Measurements from ENCODE around the gene TEK.

Gene TEK

GRCh38 chr9:27260789-27261516 lies 151.9 kb downstream of the TEK start:
- TF ChIP-seq FOXM1 (IDR thresholded peaks at IDR 0.05; ENCODE audit: borderline replicate concordance, low read depth) (no peak), USF1 (IDR thresholded peaks at IDR 0.05) (no peak), NFIC (IDR thresholded peaks at IDR 0.05) (no peak), CEBPB (IDR thresholded peaks at IDR 0.05) (no peak), MAX (IDR thresholded peaks at IDR 0.05) (no peak), YY1 (IDR thresholded peaks at IDR 0.05; ENCODE audit: low read depth) (no peak), ZBTB7A (IDR thresholded peaks at IDR 0.05; ENCODE audit: low read depth) (no peak), TCF12 (IDR thresholded peaks at IDR 0.05; ENCODE audit: low read depth) (no peak), EP300 (IDR thresholded peaks at IDR 0.05; ENCODE audit: borderline replicate concordance) (no peak), RAD21 (IDR thresholded peaks at IDR 0.05; ENCODE audit: low read depth) (no peak), TEAD4 (IDR thresholded peaks at IDR 0.05) (no peak), TAF1 (IDR thresholded peaks at IDR 0.05; ENCODE audit: low read depth) (no peak), CREB1 (IDR thresholded peaks at IDR 0.05; ENCODE audit: low read depth) (no peak), EGR1 (IDR thresholded peaks at IDR 0.05) (no peak)
- TF ChIP-seq, protein P1, sequence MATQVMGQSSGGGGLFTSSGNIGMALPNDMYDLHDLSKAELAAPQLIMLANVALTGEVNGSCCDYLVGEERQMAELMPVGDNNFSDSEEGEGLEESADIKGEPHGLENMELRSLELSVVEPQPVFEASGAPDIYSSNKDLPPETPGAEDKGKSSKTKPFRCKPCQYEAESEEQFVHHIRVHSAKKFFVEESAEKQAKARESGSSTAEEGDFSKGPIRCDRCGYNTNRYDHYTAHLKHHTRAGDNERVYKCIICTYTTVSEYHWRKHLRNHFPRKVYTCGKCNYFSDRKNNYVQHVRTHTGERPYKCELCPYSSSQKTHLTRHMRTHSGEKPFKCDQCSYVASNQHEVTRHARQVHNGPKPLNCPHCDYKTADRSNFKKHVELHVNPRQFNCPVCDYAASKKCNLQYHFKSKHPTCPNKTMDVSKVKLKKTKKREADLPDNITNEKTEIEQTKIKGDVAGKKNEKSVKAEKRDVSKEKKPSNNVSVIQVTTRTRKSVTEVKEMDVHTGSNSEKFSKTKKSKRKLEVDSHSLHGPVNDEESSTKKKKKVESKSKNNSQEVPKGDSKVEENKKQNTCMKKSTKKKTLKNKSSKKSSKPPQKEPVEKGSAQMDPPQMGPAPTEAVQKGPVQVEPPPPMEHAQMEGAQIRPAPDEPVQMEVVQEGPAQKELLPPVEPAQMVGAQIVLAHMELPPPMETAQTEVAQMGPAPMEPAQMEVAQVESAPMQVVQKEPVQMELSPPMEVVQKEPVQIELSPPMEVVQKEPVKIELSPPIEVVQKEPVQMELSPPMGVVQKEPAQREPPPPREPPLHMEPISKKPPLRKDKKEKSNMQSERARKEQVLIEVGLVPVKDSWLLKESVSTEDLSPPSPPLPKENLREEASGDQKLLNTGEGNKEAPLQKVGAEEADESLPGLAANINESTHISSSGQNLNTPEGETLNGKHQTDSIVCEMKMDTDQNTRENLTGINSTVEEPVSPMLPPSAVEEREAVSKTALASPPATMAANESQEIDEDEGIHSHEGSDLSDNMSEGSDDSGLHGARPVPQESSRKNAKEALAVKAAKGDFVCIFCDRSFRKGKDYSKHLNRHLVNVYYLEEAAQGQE (IDR thresholded peaks at IDR 0.05; ENCODE audit: low read depth), result no peak

- no peak for TF ChIP-seq EGR1 (IDR thresholded peaks at IDR 0.05)
- TF ChIP-seq, protein P1 (IDR thresholded peaks at IDR 0.05; ENCODE audit: low read depth), result no peak
- 0 out of 2 replicates have a peak, but pooled peaks have one; percentile 28 for TF ChIP-seq TCF12 (IDR thresholded peaks at IDR 0.05; ENCODE audit: low read depth)
- TF ChIP-seq MAX (IDR thresholded peaks at IDR 0.05), result no peak
- TF ChIP-seq NFIC (IDR thresholded peaks at IDR 0.05), result no peak
- TF ChIP-seq RAD21 (IDR thresholded peaks at IDR 0.05; ENCODE audit: low read depth), result no peak
- TF ChIP-seq USF1 (IDR thresholded peaks at IDR 0.05), result no peak
- no peak for TF ChIP-seq FOXM1 (IDR thresholded peaks at IDR 0.05; ENCODE audit: borderline replicate concordance, low read depth)
- TF ChIP-seq CEBPB (IDR thresholded peaks at IDR 0.05), result no peak
- no peak for TF ChIP-seq ZBTB7A (IDR thresholded peaks at IDR 0.05; ENCODE audit: low read depth)
- TF ChIP-seq EP300 (IDR thresholded peaks at IDR 0.05; ENCODE audit: borderline replicate concordance), result 0 out of 2 replicates have a peak, but pooled peaks have one; percentile 12
- TF ChIP-seq TAF1 (IDR thresholded peaks at IDR 0.05; ENCODE audit: low read depth), result no peak
- 0 out of 2 replicates have a peak, but pooled peaks have one; percentile 23 for TF ChIP-seq TEAD4 (IDR thresholded peaks at IDR 0.05)
Measured at GRCh38 chr9:27261517-27262211, 152.6 kb downstream of the TEK start.

DNA sequence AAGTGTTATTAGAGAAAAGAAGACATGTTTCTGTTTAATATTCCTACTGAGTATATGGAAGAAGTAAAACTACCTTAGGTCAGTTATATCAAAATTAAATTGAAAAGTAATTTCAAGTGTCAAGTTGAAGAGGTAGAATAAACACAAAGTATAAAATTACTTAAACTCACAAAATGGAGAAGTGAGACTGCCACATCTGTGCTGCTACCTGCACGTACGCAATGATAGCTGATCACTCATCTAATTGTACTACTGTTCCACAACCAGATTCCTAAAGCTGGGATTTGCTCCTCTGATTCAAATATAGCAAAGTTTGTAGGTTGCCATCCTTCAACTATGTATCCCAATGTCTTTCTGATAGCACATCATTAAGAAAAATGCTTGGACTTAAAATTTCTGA lies 163.1 kb downstream of the TEK start:
- TF ChIP-seq CREB1 (IDR thresholded peaks at IDR 0.05; ENCODE audit: low read depth) (no peak), TCF12 (IDR thresholded peaks at IDR 0.05; ENCODE audit: low read depth) (no peak), NFIC (IDR thresholded peaks at IDR 0.05) (no peak), CEBPB (IDR thresholded peaks at IDR 0.05) (no peak), YY1 (IDR thresholded peaks at IDR 0.05; ENCODE audit: low read depth) (no peak), ZBTB7A (IDR thresholded peaks at IDR 0.05; ENCODE audit: low read depth) (no peak), TEAD4 (IDR thresholded peaks at IDR 0.05) (no peak), MAX (IDR thresholded peaks at IDR 0.05) (no peak), USF1 (IDR thresholded peaks at IDR 0.05) (no peak), EP300 (IDR thresholded peaks at IDR 0.05; ENCODE audit: borderline replicate concordance) (no peak), TAF1 (IDR thresholded peaks at IDR 0.05; ENCODE audit: low read depth) (no peak), EGR1 (IDR thresholded peaks at IDR 0.05) (no peak), RAD21 (IDR thresholded peaks at IDR 0.05; ENCODE audit: low read depth) (no peak)
- TF ChIP-seq, protein P1 (IDR thresholded peaks at IDR 0.05; ENCODE audit: low read depth), result no peak

Data from Ishikawa (cell line).